ENCODE measurements around the gene ABCF2. TPM values are rescaled to one million over a fixed set of nuclear protein-coding genes. Genes with fewer than 3 reads are reported as not detected.

Gene ABCF2
- total RNA-seq, 2 experiments from 2014 or later, result 31.7 to 34.3 TPM

DNA sequence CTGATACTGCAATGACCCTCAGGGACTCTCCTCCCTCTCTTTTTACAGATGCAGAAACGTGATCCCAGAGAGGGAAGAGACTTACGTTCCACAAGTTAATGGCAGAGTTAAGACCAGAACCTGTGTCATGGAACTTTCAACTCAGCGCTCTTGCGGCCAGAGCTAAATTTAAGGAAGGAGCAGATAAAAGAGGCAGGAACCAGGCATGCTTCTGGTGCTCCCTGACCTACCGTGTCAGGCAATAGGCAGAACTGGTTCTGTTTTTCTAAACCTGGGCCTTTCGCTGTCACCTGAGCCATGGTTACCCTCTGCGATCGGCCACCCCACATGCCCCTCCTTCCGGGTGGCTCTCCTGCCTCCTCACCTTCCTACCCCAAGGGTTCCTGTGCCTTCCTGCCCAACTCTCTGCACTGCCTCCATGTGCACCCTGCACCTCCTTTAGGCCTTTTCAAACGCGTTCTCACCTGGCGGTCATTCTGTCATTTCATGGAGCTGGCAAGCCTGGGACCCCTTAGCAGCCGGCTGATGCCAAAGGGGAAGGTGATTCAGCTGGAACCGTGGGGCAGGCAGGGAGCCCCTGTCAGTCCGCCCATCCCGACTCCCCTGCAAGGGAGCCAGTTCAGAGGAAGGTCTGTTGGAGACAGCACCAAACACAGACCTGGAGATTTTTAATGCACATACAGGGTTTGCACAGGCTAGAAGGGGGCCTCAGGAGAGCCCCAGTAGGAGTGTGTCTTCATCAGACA is 51.8 kb downstream of the ABCF2 start:
- no peaks in the 10 kb centered on the region for H3K9me3 Mint-ChIP-seq
- H3K4me3 Mint-ChIP-seq, result no peak overlapping the region
- H3K36me3 Mint-ChIP-seq (ENCODE audit: low read depth), result no peaks in the 10 kb centered on the region
- ChIA-PET CTCF (interaction anchor here (0.7 to 1.0 kb wide), 2 partner anchors 9 to 31 kb away, joined by 3 read pairs; no protein-coding TSS in a partner anchor), POLR2A (no interaction called here)
- no peaks in the 10 kb centered on the region for H3K4me1 Mint-ChIP-seq
- no peak overlapping the region for H3K27ac Mint-ChIP-seq
- no peak for DNase-seq
- peaks cover 34% of the 10 kb centered on the region for H3K27me3 Mint-ChIP-seq

DNA sequence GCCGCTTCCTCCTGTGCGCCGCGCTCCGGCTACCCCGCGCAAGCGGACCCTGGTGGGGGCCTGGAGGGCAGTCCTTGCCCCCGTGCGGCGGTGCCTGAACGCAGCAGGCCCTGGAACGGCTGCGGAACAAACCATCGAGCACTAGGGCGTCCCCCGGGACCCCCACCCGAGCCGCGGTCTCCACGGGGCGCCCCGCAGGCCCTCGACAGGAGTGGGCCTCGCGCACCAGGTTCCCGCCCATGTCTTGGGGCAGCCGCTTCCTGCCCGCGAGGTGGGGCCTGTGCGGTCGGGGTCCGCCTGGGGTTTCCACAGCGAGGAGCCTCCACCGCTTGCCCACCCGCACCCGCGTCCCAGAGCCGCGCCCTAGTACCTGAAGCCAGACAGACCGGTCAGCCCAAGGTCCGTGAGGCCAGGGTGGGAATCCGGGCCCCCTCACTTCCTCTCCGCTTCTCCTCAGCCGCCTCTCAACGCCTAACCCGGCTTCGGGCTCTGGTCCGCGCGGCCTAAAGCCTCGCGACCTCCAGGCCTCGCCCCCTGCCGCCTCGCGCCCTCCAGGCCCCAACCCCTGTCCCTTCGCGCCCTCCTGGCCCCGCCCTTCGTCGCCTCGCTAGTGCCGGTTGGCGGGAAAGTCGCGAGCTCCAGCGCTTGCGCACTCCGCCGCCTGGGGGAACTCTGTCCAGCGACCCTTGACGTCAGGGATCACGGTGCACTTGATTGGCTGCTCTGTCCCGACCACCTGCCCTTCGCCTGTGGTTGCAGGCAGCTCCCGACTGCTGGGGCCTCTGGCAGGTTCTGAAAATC is 52.6 kb downstream of the ABCF2 start:
- no peak for DNase-seq
- Mint-ChIP-seq H3K4me3 (no peak overlapping the region), H3K36me3 (ENCODE audit: low read depth) (no peaks in the 10 kb centered on the region), H3K4me1 (no peaks in the 10 kb centered on the region), H3K9me3 (no peaks in the 10 kb centered on the region), H3K27ac (no peak overlapping the region), H3K27me3 (peaks cover 41% of the 10 kb centered on the region)
- ChIA-PET CTCF (interaction anchor here (0.7 to 1.0 kb wide), 2 partner anchors 9 to 32 kb away, joined by 3 read pairs; no protein-coding TSS in a partner anchor), POLR2A (no interaction called here)

DNA sequence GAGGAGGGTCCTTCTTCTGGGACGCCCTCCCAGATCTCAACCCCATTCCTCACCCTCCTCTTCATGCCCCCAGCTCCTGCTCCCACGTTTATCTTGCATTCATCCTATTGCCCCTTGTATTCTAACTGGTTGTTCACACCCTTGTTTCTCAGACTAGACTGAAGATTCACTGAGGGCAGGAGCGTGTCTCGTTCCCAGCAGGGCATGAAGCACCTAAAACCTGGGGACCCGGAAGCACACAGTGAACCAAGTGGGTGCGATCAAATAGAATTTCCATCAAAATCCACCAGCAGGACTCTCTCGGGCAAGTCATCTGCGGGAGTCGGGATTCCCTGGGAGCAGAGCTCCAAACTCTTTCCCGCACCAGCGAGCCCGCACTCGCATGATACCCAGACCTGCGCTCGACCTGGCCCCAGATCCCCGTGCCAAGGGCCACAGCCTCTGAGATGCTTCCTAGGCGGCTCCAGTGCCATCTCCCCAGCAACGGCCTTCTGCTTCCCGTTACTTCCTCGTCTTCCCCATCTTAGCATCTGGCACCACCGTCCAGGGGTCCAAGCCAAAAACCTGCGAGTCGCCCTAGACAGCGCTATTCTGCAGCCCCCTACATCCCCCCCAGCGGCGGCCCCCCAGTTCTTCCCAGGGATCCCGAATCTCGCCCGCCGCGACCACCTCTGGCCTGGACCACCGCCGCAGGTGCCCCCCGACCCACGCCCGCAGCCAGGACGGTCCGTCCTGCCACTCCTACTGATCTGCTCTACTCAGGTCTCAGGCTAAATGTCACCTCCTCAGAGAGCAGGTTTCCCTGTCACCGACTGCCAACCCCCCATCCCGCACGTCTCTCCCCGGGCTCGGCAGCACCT is 53.4 kb downstream of the ABCF2 start:
- Mint-ChIP-seq H3K4me3 (no peak overlapping the region), H3K36me3 (ENCODE audit: low read depth) (no peaks in the 10 kb centered on the region), H3K9me3 (no peaks in the 10 kb centered on the region), H3K27ac (no peak overlapping the region), H3K4me1 (peaks cover under 1% of the 10 kb centered on the region), H3K27me3 (peaks cover 47% of the 10 kb centered on the region)
- DNase-seq, result no peak
- CTCF ChIA-PET, result interaction anchor here (1.0 kb wide), 1 partner anchor 13 kb away, joined by 3 read pairs; no protein-coding TSS in a partner anchor
- POLR2A ChIA-PET, result no interaction called here

DNA sequence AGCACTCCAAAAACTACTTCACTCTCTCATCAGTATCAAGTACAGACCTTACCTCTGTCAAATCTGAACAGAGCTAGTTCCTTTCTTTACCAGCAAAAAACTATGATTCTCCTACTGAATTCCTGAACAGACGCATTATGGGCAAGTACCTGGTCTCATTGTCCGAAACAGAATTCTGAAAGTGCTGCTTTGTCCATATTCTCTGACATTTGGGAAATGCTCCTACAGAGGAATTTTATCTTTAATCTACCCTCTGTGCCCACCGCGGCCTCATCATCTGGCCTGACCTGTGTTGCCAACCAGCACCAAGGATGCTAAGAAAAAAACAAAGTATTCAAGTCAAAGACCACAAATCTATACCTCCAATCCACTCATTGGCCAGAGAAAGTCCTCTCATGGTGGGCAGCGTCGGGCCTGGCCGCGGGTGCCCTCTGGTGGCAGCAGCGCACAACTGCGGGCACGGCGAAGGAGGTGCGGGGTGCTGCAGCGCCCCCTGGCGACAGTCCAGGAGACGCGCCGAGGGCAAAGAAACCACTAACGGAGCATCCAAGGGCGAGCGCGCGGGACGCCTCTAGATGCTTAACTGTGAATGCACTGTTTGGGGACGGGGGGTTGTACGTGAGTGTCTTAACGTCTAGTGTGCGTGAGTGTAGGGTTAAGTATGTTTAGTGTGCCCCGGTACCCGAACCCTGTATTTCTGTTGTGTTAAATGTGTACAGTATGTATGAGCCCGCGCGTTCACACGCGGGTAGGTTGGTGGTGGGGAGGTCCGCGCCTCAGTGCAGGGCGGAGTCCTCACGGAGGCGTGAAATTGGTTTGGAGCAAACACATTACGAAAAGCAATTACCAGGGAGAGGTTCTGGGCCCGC is 54.5 kb downstream of the ABCF2 start:
- ChIA-PET POLR2A (no interaction called here), CTCF (interaction anchor here (0.6 to 1.0 kb wide), 6 partner anchors 9 to 212 kb away, joined by 3 to 5 read pairs (median 3); partner anchors contain the start of gene CHPF2)
- no peak overlapping the region for H3K27ac Mint-ChIP-seq
- DNase-seq, result peak; percentile 77
- H3K36me3 Mint-ChIP-seq (ENCODE audit: low read depth), result no peaks in the 10 kb centered on the region
- no peak overlapping the region for H3K4me3 Mint-ChIP-seq
- no peaks in the 10 kb centered on the region for H3K9me3 Mint-ChIP-seq
- peaks cover 4% of the 10 kb centered on the region for H3K4me1 Mint-ChIP-seq
- H3K27me3 Mint-ChIP-seq, result peaks cover 53% of the 10 kb centered on the region

DNA sequence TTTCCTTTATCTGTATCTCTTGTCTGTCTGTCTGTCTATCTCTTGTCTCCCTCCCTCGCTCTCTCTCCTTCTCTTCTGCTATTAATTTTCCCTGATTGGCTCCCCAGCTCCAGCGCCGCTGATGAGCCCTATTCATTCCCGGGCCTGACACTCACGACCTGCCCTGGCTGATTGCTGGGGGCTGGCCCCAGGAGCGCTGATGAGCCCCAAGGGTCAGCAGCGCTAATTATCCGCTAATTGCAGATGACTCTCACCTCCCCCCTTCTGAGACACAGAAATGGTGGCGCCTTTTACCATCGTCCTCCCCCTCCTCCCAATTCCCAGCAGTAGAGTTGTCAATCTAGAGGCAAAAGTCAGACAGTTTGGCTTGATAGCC is 58.2 kb downstream of the ABCF2 start:
- Mint-ChIP-seq H3K9me3 (no peaks in the 10 kb centered on the region), H3K27me3 (peaks cover 48% of the 10 kb centered on the region), H3K36me3 (ENCODE audit: low read depth) (no peaks in the 10 kb centered on the region), H3K4me1 (peaks cover 6% of the 10 kb centered on the region), H3K27ac (no peak overlapping the region), H3K4me3 (peak overlapping the region; percentile 55)
- no peak for DNase-seq
- ChIA-PET POLR2A (no interaction called here), CTCF (interaction anchor here (1.0 to 1.8 kb wide), 4 partner anchors 9 to 75 kb away, joined by 3 to 6 read pairs (median 5); no protein-coding TSS in a partner anchor)

DNA sequence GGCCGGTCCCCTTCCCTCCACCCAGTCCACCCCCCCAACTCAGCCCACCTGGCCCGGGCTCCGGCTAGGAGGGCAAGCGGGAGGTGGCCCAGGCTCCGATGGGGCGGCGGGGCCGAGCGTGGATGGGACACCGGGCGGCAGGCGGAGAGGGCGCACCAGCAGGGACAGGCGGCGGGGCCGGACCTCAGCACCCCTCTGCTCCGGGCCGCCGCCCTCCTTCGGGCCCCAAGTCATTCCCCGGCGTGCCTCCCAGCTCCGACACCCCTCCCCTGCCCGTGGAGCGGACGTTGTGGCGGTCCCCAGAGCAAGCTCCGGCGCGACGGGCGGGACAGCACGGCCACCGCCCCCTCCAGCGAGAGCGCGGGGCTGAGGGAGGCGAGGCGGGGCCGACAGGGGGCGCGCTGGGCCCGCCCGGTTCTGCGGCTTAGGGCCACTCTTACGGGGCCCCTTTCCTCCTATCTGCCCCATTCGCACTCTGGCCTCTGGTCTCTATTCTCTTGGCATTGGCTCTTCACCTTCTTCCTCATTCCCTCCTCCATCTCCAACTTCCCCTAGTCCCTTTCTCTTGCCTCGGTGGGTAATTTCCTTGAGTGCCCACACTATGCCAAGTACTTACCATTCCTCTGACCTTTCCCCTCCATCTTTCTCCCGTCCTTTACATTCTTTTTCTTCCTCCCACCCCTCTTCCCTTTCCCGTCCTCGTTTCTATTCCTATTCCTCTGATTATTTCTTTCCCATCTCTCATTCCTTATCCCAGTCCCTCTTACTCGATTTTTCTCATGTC is 58.8 kb downstream of the ABCF2 start:
- H3K4me3 Mint-ChIP-seq, result peak overlapping the region; percentile 55
- ChIA-PET POLR2A (no interaction called here), CTCF (interaction anchor here (0.7 to 1.8 kb wide), 9 partner anchors 8 to 184 kb away, joined by 3 to 6 read pairs (median 3); partner anchors contain the start of gene ABCF2)
- H3K27me3 Mint-ChIP-seq, result peaks cover 45% of the 10 kb centered on the region
- H3K27ac Mint-ChIP-seq, result no peak overlapping the region
- no peaks in the 10 kb centered on the region for H3K36me3 Mint-ChIP-seq (ENCODE audit: low read depth)
- peaks cover 6% of the 10 kb centered on the region for H3K4me1 Mint-ChIP-seq
- H3K9me3 Mint-ChIP-seq, result no peaks in the 10 kb centered on the region
- peak; percentile 48 for DNase-seq

DNA sequence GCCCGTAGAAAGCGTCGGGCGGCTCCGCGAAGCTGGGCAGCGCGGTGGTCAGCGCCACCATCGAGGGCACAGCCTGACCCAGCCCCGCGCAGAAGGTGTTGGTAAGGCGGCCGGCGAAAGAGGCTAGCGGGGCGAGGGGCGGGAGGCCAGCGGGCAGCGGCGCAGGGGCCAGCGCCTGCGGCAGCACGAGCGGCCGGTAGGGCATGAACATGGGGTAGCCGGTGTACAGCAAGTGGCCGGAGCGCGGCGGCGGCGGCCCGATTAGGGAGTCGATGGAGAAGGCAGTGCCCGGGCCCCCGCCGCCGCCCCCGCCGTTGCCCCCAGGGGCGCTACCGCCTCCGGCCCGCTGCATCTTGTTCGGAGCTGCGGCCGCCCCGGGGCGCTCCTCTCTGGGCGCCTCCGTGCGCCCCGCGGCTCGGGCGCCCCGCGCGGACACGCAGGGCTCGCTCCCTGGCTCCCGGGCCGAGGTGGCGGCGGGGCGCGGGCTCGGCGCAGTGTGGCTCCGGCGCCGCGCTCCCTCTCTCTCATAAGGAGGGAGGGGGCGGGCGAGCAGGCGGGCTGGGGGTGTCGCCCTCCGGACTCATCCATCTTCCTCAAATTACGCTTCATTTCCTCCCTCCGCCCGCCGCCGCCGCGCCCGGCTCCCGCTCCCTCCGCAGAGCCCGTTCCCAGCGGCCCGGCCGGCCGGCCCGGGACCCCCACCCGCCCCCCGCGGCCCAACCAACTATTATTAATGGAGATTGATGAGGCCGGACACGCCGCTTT is 59.6 kb downstream of the ABCF2 start, which contains the start of gene GBX1:
Gene GBX1, minus strand, starts transcription at position 498 of the 765 bp plus-strand sequence. Its CDS starts 146 bp downstream, at position 352.
- CTCF ChIA-PET, result interaction anchor here (0.7 to 1.8 kb wide), 9 partner anchors 8 to 183 kb away, joined by 3 to 6 read pairs (median 3); partner anchors contain the start of gene ABCF2
- Mint-ChIP-seq H3K4me3 (peak within 1 kb of the TSS; percentile 55), H3K27ac (no peak within 1 kb of the TSS), H3K9me3 (no peaks in the 10 kb centered on the region), H3K4me1 (peaks cover 6% of the 10 kb centered on the region), H3K36me3 (ENCODE audit: low read depth) (no peaks in the 10 kb centered on the region), H3K27me3 (peaks cover 38% of the 10 kb centered on the region)
- no peak for DNase-seq
- POLR2A ChIA-PET, result no interaction called here

DNA sequence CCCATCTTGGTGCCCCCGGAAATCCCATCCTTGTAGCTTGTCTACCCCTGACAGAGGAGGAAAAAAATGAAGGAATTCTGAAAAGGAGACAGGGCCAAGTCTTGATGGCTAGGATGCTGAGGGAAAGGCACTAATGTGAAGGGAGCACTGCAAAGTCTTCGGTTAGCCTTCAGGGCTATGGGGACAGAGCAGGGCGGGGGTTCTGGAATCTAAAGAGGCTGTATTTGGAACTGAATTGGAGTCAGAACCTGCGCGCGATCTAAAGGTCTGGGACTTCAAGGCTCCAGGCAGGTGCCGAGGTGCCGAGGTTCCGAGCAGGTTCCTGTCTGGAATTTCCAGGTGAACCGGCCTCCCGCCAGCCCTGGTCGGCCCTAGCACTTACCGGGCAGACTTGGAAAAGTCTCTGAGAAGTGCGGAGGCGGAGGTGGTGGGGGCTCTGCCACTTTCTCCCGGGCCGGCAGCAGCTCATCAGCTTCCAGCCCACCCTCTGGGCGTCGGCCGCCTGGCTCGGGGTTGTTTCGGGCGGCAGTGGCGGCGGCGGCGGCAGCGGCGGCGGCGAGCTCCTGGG is 60.3 kb downstream of the ABCF2 start:
- H3K27ac Mint-ChIP-seq, result no peak overlapping the region
- H3K36me3 Mint-ChIP-seq (ENCODE audit: low read depth), result no peaks in the 10 kb centered on the region
- H3K4me1 Mint-ChIP-seq, result peaks cover 6% of the 10 kb centered on the region
- ChIA-PET POLR2A (no interaction called here), CTCF (interaction anchor here (0.6 to 1.8 kb wide), 3 partner anchors 9 to 138 kb away, joined by 3 to 6 read pairs (median 4); no protein-coding TSS in a partner anchor)
- peaks cover 34% of the 10 kb centered on the region for H3K27me3 Mint-ChIP-seq
- DNase-seq, result no peak
- H3K9me3 Mint-ChIP-seq, result no peaks in the 10 kb centered on the region
- no peak overlapping the region for H3K4me3 Mint-ChIP-seq
